MCF 10A (cell line): ENCODE measurements around the gene TAF3. TPM values are rescaled to one million over a fixed set of nuclear protein-coding genes. Genes with fewer than 3 reads are reported as not detected.

Source experiments
- BruUV-seq: library from RNA; stranded (reverse); fragments of 400-500 nt; replicated peaks from 2 replicates; lab custom pipeline; 2021; lab: Mats Ljungman, UMichigan
- CTCF ChIA-PET: fragments of 300-600 bp; sonication (Branson Sonifier 250); formaldehyde crosslinking; extraction: SDS; loops from one replicate; lab custom pipeline; 2021; ENCODE audit warnings: antibody characterized with exemption, inconsistent platforms; lab: Yijun Ruan, JAX
- POLR2A ChIA-PET: fragments of 300-600, 350-650 bp; sonication (Branson Sonifier 250); formaldehyde crosslinking; extraction: SDS; loops from one replicate; lab custom pipeline; 2020; ENCODE audit warnings: antibody characterized with exemption, inconsistent platforms; lab: Yijun Ruan, JAX
- DNase-seq: peaks from one replicate; pipeline ENCODE4 v3.0.0-alpha.2; 2018; ENCODE audit not compliant: unreplicated experiment
- H3K27ac Mint-ChIP-seq: one replicate; pipeline ENCODE4 v1.8.0; 2022; ENCODE audit warnings: mild to moderate bottlenecking, low read depth, mixed read lengths; ENCODE audit not compliant: unreplicated experiment
- H3K27me3 Mint-ChIP-seq: one replicate; pipeline ENCODE4 v1.8.0; 2022; ENCODE audit warnings: mixed read lengths; ENCODE audit not compliant: insufficient read depth, unreplicated experiment
- H3K36me3 Mint-ChIP-seq: one replicate; pipeline ENCODE4 v1.8.0; 2022; ENCODE audit warnings: mild to moderate bottlenecking, moderate library complexity, mixed read lengths; ENCODE audit not compliant: insufficient read depth, unreplicated experiment
- H3K4me1 Mint-ChIP-seq: one replicate; pipeline ENCODE4 v1.8.0; 2022; ENCODE audit warnings: mixed read lengths; ENCODE audit not compliant: insufficient read depth, unreplicated experiment
- H3K4me3 Mint-ChIP-seq: one replicate; pipeline ENCODE4 v1.8.0; 2022; ENCODE audit warnings: mild to moderate bottlenecking, moderate library complexity, mixed read lengths; ENCODE audit not compliant: unreplicated experiment
- H3K9me3 Mint-ChIP-seq: one replicate; pipeline ENCODE4 v1.8.0; 2022; ENCODE audit warnings: mixed read lengths; ENCODE audit not compliant: unreplicated experiment
- intact Hi-C: fragments of 100-400 bp; cut with micrococcal nuclease; formaldehyde crosslinking; loops from 2 replicates; pipeline ENCODE4 v1.14.1; 2022
- total RNA-seq: library from RNA; stranded (reverse); gene quantifications from 2 replicates; pipeline ENCODE4 v1.2.3, GENCODE V29; 2022
- TF ChIP-seq, protein P1 (sequence below): fragments of 200-600 bp; IDR thresholded peaks from one replicate; pipeline ENCODE4 v1.8.0; 2022; ENCODE audit warnings: antibody characterized with exemption, mild to moderate bottlenecking; ENCODE audit not compliant: unreplicated experiment

Gene TAF3
- total RNA-seq, 1 experiment from 2014 or later = 9.9 TPM

DNA sequence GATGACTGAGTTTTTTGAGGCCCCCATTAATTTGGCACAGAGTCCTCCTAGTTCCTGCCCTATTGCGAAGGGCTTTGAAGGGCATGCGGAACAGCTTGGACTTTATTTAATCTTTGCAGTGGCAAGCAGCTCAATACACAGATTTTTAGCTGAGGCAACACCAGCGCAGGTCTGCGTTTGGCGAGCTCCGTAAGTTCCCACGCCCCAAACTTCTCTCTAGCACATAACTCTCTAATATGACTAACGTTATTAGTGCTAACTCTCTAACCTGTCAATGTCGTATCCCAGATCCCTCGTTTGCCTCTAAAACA lies 366 bp upstream of the TAF3 start:
- DNase-seq = no peak
- Mint-ChIP-seq H3K4me1 (peaks cover 24% of the 10 kb centered on the region), H3K36me3 (peaks cover 13% of the 10 kb centered on the region), H3K27me3 (no peaks in the 10 kb centered on the region), H3K27ac (peak overlapping the region; percentile 57), H3K4me3 (peak overlapping the region; percentile 94), H3K9me3 (no peaks in the 10 kb centered on the region)
- ChIA-PET CTCF (interaction anchor here (0.6 to 3.4 kb wide), 9 partner anchors 9 to 1657 kb away, joined by 3 to 15 read pairs (median 4); no protein-coding TSS in a partner anchor), POLR2A (interaction anchor here (0.7 to 8.4 kb wide), 24 partner anchors 9 to 1485 kb away, joined by 3 to 129 read pairs (median 4); partner anchors contain the start of genes ATP5F1C and KIN)
- TF ChIP-seq, protein P1, sequence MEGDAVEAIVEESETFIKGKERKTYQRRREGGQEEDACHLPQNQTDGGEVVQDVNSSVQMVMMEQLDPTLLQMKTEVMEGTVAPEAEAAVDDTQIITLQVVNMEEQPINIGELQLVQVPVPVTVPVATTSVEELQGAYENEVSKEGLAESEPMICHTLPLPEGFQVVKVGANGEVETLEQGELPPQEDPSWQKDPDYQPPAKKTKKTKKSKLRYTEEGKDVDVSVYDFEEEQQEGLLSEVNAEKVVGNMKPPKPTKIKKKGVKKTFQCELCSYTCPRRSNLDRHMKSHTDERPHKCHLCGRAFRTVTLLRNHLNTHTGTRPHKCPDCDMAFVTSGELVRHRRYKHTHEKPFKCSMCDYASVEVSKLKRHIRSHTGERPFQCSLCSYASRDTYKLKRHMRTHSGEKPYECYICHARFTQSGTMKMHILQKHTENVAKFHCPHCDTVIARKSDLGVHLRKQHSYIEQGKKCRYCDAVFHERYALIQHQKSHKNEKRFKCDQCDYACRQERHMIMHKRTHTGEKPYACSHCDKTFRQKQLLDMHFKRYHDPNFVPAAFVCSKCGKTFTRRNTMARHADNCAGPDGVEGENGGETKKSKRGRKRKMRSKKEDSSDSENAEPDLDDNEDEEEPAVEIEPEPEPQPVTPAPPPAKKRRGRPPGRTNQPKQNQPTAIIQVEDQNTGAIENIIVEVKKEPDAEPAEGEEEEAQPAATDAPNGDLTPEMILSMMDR = no peak
- BruUV-seq = no TSS peak
- intact Hi-C loops = loop anchor here (1.0 kb wide), 1 partner anchor 30 kb away; the partner anchor contains the start of gene ATP5F1C

DNA sequence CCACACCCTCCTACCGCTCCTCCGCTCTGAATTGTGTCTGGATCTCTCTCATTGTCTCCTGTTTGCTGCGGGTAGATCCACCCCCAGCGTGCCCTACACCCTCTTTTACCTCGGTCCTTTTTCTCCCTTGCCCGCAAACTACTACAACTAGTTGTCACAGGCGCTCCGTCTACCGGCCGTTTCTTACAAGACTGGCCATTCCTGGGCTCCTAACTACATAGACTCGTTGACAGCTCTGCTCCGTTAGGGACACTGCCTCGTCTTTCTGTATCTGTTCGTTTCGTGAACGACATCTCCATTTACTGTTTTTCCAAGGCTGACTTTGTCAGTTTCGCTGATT lies 786 bp downstream of the TAF3 start:
- Mint-ChIP-seq H3K4me1 (peaks cover 24% of the 10 kb centered on the region), H3K9me3 (no peaks in the 10 kb centered on the region), H3K4me3 (peak overlapping the region; percentile 94), H3K27ac (peak overlapping the region; percentile 57), H3K36me3 (peaks cover 18% of the 10 kb centered on the region), H3K27me3 (no peaks in the 10 kb centered on the region)
- TF ChIP-seq, protein P1 = peak; percentile 13
- peak; percentile 60 for DNase-seq
- intact Hi-C loops = loop anchor here (1.0 kb wide), 2 partner anchors 63 to 294 kb away; no protein-coding TSS in a partner anchor
- ChIA-PET POLR2A (interaction anchor here (0.6 to 8.4 kb wide), 13 partner anchors 9 to 239 kb away, joined by 3 to 129 read pairs (median 8); partner anchors contain the start of genes ATP5F1C and KIN), CTCF (interaction anchor here (0.5 to 3.4 kb wide), 18 partner anchors 9 to 1876 kb away, joined by 3 to 15 read pairs (median 4); no protein-coding TSS in a partner anchor)
- BruUV-seq = no TSS peak

DNA sequence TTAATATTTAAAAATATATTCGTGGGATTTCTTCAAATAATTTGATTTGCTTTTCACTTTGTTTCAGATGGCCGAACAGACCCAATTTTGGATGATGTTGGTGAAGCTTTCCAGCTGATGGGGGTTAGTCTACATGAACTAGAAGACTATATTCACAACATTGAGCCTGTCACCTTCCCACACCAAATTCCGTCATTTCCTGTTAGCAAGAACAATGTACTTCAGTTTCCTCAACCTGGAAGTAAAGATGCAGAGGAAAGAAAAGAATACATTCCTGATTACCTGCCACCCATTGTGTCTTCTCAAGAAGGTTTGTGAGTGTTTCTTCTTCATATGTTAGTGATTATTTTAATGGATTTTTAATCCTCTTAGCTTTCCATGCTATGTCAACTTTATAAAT lies 5.9 kb downstream of the TAF3 start:
- intact Hi-C loops = no loop called here
- POLR2A ChIA-PET = interaction anchor here (8.4 kb wide), 1 partner anchor 36 kb away, joined by 129 read pairs; the partner anchor contains the start of genes ATP5F1C and KIN
- Mint-ChIP-seq H3K36me3 (peaks cover 45% of the 10 kb centered on the region), H3K4me3 (no peak overlapping the region), H3K9me3 (no peaks in the 10 kb centered on the region), H3K4me1 (peaks cover 19% of the 10 kb centered on the region), H3K27me3 (no peaks in the 10 kb centered on the region), H3K27ac (no peak overlapping the region)
- CTCF ChIA-PET = interaction anchor here (1.2 kb wide), 1 partner anchor 30 kb away, joined by 4 read pairs; no protein-coding TSS in a partner anchor
- BruUV-seq = no TSS peak
- no peak for DNase-seq
- TF ChIP-seq, protein P1 = no peak

DNA sequence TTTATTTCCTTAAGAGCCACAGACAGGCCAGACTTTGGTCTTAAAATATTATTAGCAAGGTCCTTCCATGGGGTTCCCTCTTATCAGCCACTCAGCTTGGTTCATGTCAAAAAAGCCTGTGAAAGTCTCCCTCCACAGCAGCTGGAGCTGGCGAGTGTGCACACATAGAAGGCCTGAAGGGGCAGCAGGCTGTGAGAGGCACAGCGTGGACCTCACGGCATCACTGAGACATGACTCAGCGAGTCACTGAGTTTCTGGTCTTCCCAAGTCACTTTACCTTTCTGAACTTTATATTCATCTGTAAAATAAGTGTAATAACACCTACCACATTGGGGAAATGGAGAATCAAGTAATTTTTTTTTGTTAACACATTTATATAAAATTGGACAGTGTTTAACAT lies 8.7 kb downstream of the TAF3 start:
- ChIA-PET POLR2A (interaction anchor here (2.5 kb wide), 1 partner anchor 8 kb away, joined by 9 read pairs; the partner anchor contains the start of gene TAF3), CTCF (interaction anchor here (0.5 to 1.2 kb wide), 4 partner anchors 8 to 278 kb away, joined by 3 to 5 read pairs (median 4); no protein-coding TSS in a partner anchor)
- peak overlapping the region; percentile 42 for H3K27ac Mint-ChIP-seq
- no TSS peak for BruUV-seq
- H3K9me3 Mint-ChIP-seq = no peaks in the 10 kb centered on the region
- DNase-seq = peak; percentile 35
- H3K4me1 Mint-ChIP-seq = peaks cover 2% of the 10 kb centered on the region
- H3K4me3 Mint-ChIP-seq = no peak overlapping the region
- H3K36me3 Mint-ChIP-seq = peaks cover 55% of the 10 kb centered on the region
- intact Hi-C loops = no loop called here
- no peaks in the 10 kb centered on the region for H3K27me3 Mint-ChIP-seq
- TF ChIP-seq, protein P1 = no peak
